Iris pigment epithelial cell (primary cell): ENCODE results near the gene SERF1B.
"Not testable (repeated sequence)": the region's sequence is repeated elsewhere in the genome, so short reads cannot be mapped to it uniquely, and the experiment has no call there.

Experiments used
- DNase-seq: peaks from one replicate; pipeline ENCODE4 v3.0.0-alpha.2; 2011; ENCODE audit warnings: low read depth

The SERF1B gene

GRCh38 chr5:70025106-70025844 is at the start of gene SERF1B:
Gene SERF1B (plus strand): TSS chr5:70025251. CDS start chr5:70025452, 201 bp downstream.
- DNase-seq: not testable (repeated sequence)

- DNase-seq: not testable (repeated sequence)
Measured at GRCh38 chr5:69991713-69992112, 33.3 kb upstream of the SERF1B start.

DNA sequence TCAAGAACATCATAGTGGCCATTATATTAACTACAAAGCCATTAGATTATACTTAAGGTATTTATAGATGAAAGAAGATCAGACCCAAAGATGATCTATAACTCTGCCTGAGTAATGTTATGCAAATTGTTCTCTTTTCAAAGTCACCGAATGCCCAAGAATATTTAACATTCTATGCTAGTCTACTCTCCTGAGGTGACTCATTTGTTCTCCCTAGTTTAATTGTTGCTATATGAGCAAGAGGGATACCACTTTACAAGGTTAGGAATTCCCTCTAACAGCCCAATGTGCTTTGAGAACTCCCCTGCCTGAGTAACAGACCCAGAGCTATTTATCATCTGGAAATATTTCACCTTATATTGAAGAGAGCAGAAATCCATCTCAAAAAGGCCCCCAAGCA is 29.5 kb upstream of the SERF1B start:
- not testable (repeated sequence) for DNase-seq

DNA sequence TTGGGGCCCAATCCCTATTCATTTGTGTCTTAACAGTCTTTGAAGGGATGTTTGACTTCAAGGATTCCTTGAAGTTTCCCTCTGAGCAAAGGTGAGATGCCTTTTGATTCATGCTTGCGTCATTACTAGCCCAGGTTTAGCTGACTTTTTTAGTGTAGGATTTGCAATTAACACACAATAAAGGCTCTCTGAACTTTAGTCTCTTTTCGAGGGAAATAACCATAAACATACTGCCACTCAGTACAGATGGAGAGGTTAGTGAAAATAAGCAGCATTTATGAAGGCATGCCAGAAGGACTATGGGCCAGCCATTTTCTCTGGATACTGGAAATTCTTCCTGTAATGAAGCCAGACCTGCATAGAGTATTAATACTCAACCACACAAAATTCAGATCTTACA is 4.4 kb upstream of the SERF1B start:
- not testable (repeated sequence) for DNase-seq

DNA sequence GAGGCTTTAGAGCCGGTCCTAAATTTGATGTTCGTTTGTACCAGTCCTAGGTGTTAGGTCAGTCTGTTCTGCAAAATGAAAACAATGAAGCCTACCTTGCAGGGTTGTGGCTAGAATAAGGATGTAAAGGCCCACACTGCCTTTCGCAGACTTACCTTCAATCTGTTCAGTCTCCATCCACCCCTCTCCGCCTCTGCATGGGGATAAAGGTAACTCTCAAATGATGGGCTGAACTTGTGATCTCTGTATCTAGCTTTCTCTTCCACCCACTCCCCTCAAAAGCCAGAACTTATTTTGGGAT is 744 bp downstream of the SERF1B start:
- not testable (repeated sequence) for DNase-seq

GRCh38 chr5:70031204-70031603 is 6.2 kb downstream of the SERF1B start:
- DNase-seq: not testable (repeated sequence)

- DNase-seq: not testable (repeated sequence)
Measured at GRCh38 chr5:70041411-70041810, 16.4 kb downstream of the SERF1B start.

DNA sequence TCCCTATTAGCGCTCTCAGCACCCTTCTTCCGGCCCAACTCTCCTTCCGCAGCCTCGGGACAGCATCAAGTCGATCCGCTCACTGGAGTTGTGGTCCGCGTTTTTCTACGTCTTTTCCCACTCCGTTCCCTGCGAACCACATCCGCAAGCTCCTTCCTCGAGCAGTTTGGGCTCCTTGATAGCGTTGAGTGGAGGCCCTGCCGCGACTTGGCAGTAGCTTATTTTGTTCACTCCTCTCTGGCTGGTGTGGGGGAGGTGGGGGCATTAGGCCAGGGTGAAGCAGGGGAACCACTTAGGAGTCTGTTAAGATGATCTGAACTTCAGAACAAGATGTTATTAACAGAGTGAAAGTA is 24.7 kb downstream of the SERF1B start:
- not testable (repeated sequence) for DNase-seq

- not testable (repeated sequence) for DNase-seq
Measured at GRCh38 chr5:70056289-70056942, 31.4 kb downstream of the SERF1B start.

DNA sequence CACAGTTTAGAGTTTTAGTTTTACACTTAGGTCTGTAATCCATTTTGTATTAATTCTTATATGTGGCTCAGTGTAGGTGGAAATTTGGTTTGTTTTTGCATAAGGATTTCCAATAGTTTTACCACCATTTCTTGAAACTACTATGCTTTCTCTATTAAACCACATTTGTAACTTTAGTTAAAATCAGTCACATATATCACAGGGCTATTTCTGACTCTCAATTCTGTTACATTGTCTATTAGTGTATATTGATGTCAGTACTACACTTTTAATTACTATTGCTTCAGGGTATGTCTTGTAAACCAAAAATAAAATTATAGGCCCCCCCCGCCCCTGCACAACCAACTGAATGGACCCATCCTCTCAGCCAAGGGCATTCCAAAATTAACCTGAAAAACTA is 32.1 kb downstream of the SERF1B start:
- DNase-seq: not testable (repeated sequence)

DNA sequence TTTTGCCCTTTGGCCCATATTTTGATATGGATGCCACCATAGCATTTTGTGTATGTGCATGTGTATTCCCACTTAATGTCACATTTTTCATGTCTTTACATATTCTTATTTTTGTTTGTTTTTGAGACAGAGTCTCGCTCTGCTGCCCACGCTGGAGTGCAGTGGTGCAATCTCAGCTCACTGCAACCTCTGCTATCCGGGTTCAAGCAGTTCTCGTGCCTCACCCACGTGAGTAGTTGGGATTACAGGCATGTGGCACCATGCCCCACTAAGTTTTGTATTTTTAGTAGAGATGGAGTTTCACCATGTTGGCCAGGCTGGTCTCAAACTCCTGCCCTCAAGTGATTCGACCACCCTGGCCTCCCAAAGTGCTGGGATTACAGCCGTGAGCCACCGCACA is 52.6 kb downstream of the SERF1B start:
- not testable (repeated sequence) for DNase-seq

GRCh38 chr5:70088907-70089464 is 63.9 kb downstream of the SERF1B start:
- DNase-seq: not testable (repeated sequence)

DNA sequence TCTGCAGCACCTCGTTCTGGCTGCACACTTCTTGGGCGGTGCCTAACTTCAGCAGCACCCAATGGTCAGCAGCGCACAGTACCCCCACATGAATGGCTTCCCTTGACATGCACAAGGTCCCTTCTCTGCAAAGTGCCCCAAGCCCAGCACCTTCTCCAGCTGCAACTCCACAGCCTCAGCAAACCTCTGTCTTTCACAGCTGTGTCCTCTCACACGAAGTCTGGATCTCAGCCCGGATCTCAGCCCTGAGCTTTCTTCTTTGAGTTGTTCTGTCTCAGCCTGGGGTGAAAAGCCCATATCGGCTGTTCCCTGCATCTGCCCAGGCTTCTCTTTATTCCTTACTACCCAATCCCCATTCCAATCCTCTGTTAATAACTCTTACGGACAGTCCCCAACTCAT is 66.7 kb downstream of the SERF1B start:
- DNase-seq: not testable (repeated sequence)
